ENCODE measurements around the gene CFAP69.

- TF ChIP-seq CTCF (IDR thresholded peaks at IDR 0.05), result no peak
- no peak for TF ChIP-seq ZFX (IDR thresholded peaks at IDR 0.05; ENCODE audit: borderline replicate concordance)
Observed at GRCh38 chr7:90239050-90239449, 5.9 kb upstream of the CFAP69 start.
